Measurements from ENCODE around the gene MMP11.

DNA sequence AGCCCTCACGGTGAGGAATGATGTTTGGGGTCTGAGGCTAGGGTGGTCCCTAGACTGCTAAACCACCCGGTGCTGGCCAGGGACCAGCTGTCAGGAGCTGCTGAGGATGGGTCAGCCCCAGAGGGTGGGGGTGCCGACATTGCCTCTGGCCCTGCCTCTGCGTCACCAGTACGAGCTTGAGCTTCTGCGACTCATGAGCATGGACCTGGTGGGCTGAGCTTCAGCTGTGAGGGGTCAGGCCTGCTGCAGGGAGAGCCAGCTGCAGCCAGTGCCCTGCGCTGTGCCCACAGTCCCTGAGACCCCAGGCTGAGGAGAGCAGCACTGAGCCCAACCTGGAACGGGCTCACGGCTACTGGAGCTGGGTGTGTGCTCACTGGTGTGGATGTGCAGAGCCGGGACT lies 59.1 kb downstream of the MMP11 start:
- TF ChIP-seq MAFK (IDR thresholded peaks at IDR 0.05; ENCODE audit: low read depth, low read length) (no peak), CTCF (conservative IDR thresholded peaks at IDR 0.05; ENCODE audit: low read depth, low read length) (no peak), CEBPB (IDR thresholded peaks at IDR 0.05; ENCODE audit: low read depth, low read length) (no peak), ELK1 (IDR thresholded peaks at IDR 0.05; ENCODE audit: borderline replicate concordance, low read depth, low read length) (no peak), MXI1 (IDR thresholded peaks at IDR 0.05; ENCODE audit: borderline replicate concordance, low read depth, low read length) (no peak), RAD21 (IDR thresholded peaks at IDR 0.05; ENCODE audit: low read length) (no peak), SMC3 (IDR thresholded peaks at IDR 0.05; ENCODE audit: low read depth, low read length) (no peak), POLR2A (IDR thresholded peaks at IDR 0.05; ENCODE audit: low read depth, low read length) (no peak), RCOR1 (IDR thresholded peaks at IDR 0.05; ENCODE audit: insufficient replicate concordance, low read length) (no peak), CHD1 (IDR thresholded peaks at IDR 0.05; ENCODE audit: low read depth, low read length) (no peak), MAZ (IDR thresholded peaks at IDR 0.05; ENCODE audit: borderline replicate concordance, low read depth, low read length) (no peak), RFX5 (IDR thresholded peaks at IDR 0.05; ENCODE audit: low read depth, low read length) (no peak), BHLHE40 (IDR thresholded peaks at IDR 0.05; ENCODE audit: low read depth, low read length) (no peak)
- TF ChIP-seq, protein P1, sequence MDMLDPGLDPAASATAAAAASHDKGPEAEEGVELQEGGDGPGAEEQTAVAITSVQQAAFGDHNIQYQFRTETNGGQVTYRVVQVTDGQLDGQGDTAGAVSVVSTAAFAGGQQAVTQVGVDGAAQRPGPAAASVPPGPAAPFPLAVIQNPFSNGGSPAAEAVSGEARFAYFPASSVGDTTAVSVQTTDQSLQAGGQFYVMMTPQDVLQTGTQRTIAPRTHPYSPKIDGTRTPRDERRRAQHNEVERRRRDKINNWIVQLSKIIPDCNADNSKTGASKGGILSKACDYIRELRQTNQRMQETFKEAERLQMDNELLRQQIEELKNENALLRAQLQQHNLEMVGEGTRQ (IDR thresholded peaks at IDR 0.05; ENCODE audit: low read depth, low read length), result no peak

All from IMR-90 (cell line).